SKM-1 treated with dmso at 0.1 percent for 144 hours (cell line): ENCODE measurements around the gene VWA2.

Experiments used
- DNase-seq: peaks from one replicate; lab custom pipeline; 2025; ENCODE audit not compliant: unreplicated experiment; lab: John Stamatoyannopoulos, UW

VWA2 gene

GRCh38 chr10:114337510-114338462 lies 98.7 kb downstream of the VWA2 start:
- DNase-seq = no peak

DNA sequence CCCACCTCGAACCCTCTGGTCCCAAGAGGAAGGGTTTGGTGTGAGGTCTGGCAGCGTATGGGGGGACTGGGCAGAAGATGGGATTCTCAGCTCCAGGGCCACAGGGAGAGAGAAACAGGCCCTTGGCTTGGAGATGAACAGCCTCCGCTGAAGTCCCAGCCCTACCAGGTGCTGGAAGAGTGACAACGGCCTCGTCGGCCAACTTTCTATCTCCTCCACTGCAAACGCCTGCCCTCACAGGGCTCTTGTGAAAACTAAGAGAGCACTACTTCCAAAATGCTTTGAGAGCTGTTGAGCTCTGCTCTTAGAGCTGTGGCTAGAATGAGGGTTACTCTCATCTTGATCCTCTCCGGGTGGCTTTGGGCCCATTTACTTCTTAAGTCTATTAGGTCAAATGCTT lies 101.8 kb downstream of the VWA2 start:
- no peak for DNase-seq
